ENCODE data around the gene GAS2L1. TPM values are rescaled to one million over a fixed set of nuclear protein-coding genes. Genes with fewer than 3 reads are reported as not detected.

Gene GAS2L1
- total and polyA plus RNA-seq, 2 experiments from 2014 or later = 5.2 to 9.5 TPM

DNA sequence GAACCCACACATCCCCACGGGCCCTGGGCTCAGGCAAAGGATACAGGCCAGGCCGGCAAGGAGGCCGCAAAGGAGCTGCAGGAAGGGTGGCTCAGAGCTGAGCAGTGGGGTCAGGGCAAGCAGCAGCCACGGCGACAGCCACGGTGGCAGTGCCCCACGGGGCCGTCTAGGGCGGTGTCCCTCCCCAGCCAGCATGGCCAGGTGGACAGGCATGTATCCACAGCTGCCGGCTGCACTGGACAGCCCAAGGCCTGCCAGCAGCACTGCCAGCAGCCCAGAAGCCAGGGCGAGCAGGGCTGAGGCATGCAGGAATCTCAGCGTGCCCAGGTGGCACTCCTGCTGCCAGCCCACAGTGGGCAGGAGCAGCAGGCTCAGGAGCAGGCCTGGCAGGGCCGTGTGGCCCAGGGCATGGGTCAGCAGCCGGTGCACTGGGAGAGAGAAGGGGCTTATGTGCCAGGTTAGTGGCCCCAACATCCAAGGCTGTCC, 42.6 kb upstream of the GAS2L1 start (continued):
- TF ChIP-seq, protein P1, sequence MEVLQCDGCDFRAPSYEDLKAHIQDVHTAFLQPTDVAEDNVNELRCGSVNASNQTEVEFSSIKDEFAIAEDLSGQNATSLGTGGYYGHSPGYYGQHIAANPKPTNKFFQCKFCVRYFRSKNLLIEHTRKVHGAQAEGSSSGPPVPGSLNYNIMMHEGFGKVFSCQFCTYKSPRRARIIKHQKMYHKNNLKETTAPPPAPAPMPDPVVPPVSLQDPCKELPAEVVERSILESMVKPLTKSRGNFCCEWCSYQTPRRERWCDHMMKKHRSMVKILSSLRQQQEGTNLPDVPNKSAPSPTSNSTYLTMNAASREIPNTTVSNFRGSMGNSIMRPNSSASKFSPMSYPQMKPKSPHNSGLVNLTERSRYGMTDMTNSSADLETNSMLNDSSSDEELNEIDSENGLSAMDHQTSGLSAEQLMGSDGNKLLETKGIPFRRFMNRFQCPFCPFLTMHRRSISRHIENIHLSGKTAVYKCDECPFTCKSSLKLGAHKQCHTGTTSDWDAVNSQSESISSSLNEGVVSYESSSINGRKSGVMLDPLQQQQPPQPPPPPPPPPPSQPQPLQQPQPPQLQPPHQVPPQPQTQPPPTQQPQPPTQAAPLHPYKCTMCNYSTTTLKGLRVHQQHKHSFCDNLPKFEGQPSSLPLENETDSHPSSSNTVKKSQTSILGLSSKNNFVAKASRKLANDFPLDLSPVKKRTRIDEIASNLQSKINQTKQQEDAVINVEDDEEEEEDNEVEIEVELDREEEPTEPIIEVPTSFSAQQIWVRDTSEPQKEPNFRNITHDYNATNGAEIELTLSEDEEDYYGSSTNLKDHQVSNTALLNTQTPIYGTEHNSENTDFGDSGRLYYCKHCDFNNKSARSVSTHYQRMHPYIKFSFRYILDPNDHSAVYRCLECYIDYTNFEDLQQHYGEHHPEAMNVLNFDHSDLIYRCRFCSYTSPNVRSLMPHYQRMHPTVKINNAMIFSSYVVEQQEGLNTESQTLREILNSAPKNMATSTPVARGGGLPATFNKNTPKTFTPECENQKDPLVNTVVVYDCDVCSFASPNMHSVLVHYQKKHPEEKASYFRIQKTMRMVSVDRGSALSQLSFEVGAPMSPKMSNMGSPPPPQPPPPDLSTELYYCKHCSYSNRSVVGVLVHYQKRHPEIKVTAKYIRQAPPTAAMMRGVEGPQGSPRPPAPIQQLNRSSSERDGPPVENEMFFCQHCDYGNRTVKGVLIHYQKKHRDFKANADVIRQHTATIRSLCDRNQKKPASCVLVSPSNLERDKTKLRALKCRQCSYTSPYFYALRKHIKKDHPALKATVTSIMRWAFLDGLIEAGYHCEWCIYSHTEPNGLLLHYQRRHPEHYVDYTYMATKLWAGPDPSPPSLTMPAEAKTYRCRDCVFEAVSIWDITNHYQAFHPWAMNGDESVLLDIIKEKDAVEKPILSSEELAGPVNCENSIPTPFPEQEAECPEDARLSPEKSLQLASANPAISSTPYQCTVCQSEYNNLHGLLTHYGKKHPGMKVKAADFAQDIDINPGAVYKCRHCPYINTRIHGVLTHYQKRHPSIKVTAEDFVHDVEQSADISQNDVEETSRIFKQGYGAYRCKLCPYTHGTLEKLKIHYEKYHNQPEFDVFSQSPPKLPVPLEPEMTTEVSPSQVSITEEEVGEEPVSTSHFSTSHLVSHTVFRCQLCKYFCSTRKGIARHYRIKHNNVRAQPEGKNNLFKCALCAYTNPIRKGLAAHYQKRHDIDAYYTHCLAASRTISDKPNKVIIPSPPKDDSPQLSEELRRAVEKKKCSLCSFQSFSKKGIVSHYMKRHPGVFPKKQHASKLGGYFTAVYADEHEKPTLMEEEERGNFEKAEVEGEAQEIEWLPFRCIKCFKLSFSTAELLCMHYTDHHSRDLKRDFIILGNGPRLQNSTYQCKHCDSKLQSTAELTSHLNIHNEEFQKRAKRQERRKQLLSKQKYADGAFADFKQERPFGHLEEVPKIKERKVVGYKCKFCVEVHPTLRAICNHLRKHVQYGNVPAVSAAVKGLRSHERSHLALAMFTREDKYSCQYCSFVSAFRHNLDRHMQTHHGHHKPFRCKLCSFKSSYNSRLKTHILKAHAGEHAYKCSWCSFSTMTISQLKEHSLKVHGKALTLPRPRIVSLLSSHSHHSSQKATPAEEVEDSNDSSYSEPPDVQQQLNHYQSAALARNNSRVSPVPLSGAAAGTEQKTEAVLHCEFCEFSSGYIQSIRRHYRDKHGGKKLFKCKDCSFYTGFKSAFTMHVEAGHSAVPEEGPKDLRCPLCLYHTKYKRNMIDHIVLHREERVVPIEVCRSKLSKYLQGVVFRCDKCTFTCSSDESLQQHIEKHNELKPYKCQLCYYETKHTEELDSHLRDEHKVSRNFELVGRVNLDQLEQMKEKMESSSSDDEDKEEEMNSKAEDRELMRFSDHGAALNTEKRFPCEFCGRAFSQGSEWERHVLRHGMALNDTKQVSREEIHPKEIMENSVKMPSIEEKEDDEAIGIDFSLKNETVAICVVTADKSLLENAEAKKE (CRISPR knock-in tag; IDR thresholded peaks at IDR 0.05) = no peak
- TF ChIP-seq CREB1 (CRISPR knock-in tag; IDR thresholded peaks at IDR 0.05; ENCODE audit: low read depth) = no peak

DNA sequence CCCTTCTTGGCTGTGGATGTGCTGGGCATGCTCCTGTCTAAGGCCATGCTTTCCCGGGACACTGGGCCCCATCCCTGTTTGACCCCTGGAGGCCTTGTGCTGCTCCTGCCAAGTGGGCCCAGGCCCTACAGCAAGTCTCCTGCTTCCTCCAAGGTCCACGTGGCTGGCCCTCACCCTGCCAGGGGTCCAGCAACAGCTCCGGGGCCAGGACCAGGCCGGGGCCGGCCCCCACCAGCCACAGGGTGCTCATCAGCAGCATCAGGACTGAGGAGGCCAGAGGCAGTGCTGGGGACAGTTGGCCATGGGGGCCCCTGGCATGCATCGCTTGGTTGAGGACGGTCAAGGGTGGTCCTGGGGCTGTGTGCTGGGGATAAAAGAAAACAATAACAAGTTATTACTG, 41.1 kb upstream of the GAS2L1 start:
- no peak for ATAC-seq
- peaks cover 14% of the 10 kb centered on the region for H4K20me1 ChIP-seq (replicated peaks; ENCODE audit: insufficient read depth)
- Mint-ChIP-seq H3K36me3 (ENCODE audit: low read depth) (peaks cover 58% of the 10 kb centered on the region), H3K27me3 (ENCODE audit: insufficient read depth, low read depth, poor library complexity) (peaks cover 22% of the 10 kb centered on the region), H3K27ac (no peak overlapping the region), H3K4me1 (peaks cover 19% of the 10 kb centered on the region), H3K9me3 (no peaks in the 10 kb centered on the region), H3K4me3 (no peak overlapping the region)
- peaks cover 11% of the 10 kb centered on the region; the same call in 1 of the 2 replicates for H3K36me3 ChIP-seq (ENCODE audit: insufficient read depth)
- no peak for DNase-seq (ENCODE audit: low spot score)
- H3K9me2 ChIP-seq (ENCODE audit: insufficient read depth) = no peaks in the 10 kb centered on the region
- H3K79me2 ChIP-seq (replicated peaks; ENCODE audit: insufficient read depth) = peaks cover 43% of the 10 kb centered on the region
- no peak overlapping the region for H2AFZ ChIP-seq
- H3K27me3 ChIP-seq (ENCODE audit: insufficient read depth) = no peaks in the 10 kb centered on the region
- H3K4me2 ChIP-seq = no peak overlapping the region
- no peak overlapping the region for H3K27ac ChIP-seq (ENCODE audit: low read depth)
- no peak overlapping the region for H3K4me3 ChIP-seq
- H3K4me1 ChIP-seq (ENCODE audit: insufficient read depth) = peaks cover 21% of the 10 kb centered on the region
- 0 out of 2 replicates have a peak, but pooled peaks cover 2% of the 10 kb centered on the region for H3F3A ChIP-seq (replicated peaks; ENCODE audit: low read depth)
- no peak for TF ChIP-seq STAT1 (IDR thresholded peaks at IDR 0.05; ENCODE audit: unreplicated experiment)
- TF ChIP-seq JUNB (IDR thresholded peaks at IDR 0.05; ENCODE audit: unreplicated experiment) = no peak
- TF ChIP-seq, protein P1 (CRISPR knock-in tag; IDR thresholded peaks at IDR 0.05) = no peak
- TF ChIP-seq, protein P2, sequence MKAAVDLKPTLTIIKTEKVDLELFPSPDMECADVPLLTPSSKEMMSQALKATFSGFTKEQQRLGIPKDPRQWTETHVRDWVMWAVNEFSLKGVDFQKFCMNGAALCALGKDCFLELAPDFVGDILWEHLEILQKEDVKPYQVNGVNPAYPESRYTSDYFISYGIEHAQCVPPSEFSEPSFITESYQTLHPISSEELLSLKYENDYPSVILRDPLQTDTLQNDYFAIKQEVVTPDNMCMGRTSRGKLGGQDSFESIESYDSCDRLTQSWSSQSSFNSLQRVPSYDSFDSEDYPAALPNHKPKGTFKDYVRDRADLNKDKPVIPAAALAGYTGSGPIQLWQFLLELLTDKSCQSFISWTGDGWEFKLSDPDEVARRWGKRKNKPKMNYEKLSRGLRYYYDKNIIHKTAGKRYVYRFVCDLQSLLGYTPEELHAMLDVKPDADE (IDR thresholded peaks at IDR 0.05) = no peak
- no peak for TF ChIP-seq ZNF331 (CRISPR knock-in tag; IDR thresholded peaks at IDR 0.05; ENCODE audit: low read depth)

All from GM23338 (cell line).